ENCODE measurements around the gene GRXCR1.

The GRXCR1 gene

DNA sequence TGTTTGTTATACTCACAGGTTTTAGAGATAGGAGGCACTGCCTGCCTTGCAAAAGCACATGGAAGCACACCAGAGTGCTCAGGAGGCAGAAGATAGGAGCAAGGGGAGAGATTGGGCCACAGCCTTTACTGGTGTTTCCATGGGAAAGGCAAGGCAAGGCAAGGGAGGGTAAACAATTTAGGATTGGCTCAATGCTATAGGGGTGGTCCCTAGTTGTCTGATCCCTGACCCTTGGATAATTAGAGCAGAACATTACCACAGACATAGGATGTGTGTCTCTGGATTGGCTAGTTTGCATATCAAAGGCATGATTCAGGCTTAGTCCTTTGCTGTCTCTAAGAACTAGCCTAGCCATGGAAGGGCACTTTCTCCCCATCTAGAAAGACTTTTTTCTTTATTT, 36.1 kb downstream of the GRXCR1 start:
- Histone ChIP-seq H3K9me3 (ENCODE audit: insufficient read depth, low read depth, low read length) (no peaks in the 10 kb centered on the region), H3K36me3 (ENCODE audit: insufficient read depth, low read length) (no peaks in the 10 kb centered on the region), H3K4me3 (ENCODE audit: low read length) (no peak overlapping the region), H3K9ac (ENCODE audit: low read depth, low read length) (no peak overlapping the region), H3K27ac (ENCODE audit: low read depth, low read length) (no peak overlapping the region), H3K27me3 (ENCODE audit: insufficient read depth, low read length) (no peaks in the 10 kb centered on the region), H3K4me1 (ENCODE audit: insufficient read depth, low read length) (no peaks in the 10 kb centered on the region)

DNA sequence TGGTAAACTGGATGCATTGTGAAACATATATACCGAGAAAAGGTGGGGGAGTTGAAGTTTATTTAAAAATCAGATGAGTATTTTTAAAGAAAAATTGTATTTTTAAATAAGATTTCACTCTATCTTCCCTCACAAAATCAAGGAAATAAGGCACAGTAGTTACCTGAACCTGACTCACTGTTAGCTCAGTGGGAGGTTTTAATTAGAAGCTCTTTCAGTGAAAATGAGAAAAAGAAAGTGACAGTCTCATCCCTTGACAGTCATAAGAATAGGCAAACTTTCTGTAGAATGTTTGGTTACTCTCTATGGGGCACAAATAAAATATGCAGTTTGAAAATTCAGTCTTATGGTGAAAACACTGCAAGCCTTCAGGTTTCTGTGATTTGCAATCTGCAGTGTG, 49.7 kb downstream of the GRXCR1 start:
- H3K4me1 ChIP-seq (ENCODE audit: insufficient read depth, low read length): no peaks in the 10 kb centered on the region
- no peaks in the 10 kb centered on the region for H3K36me3 ChIP-seq (ENCODE audit: insufficient read depth, low read length)
- H3K27me3 ChIP-seq (ENCODE audit: insufficient read depth, low read length): no peaks in the 10 kb centered on the region
- H3K9ac ChIP-seq (ENCODE audit: low read depth, low read length): no peak overlapping the region
- 80% methylated on average over 1 of the region's 1 CpG for WGBS
- H3K27ac ChIP-seq (ENCODE audit: low read depth, low read length): no peak overlapping the region
- H3K9me3 ChIP-seq (ENCODE audit: insufficient read depth, low read depth, low read length): no peaks in the 10 kb centered on the region
- no peak overlapping the region for H3K4me3 ChIP-seq (ENCODE audit: low read length)

- Histone ChIP-seq H3K9me3 (ENCODE audit: insufficient read depth, low read depth, low read length) (no peaks in the 10 kb centered on the region), H3K27me3 (ENCODE audit: insufficient read depth, low read length) (no peaks in the 10 kb centered on the region), H3K36me3 (ENCODE audit: insufficient read depth, low read length) (no peaks in the 10 kb centered on the region), H3K9ac (ENCODE audit: low read depth, low read length) (no peak overlapping the region), H3K4me1 (ENCODE audit: insufficient read depth, low read length) (no peaks in the 10 kb centered on the region), H3K4me3 (ENCODE audit: low read length) (no peak overlapping the region), H3K27ac (ENCODE audit: low read depth, low read length) (no peak overlapping the region)
- WGBS: 94% methylated on average over 1 of the region's 2 CpGs
Observed at GRCh38 chr4:42945874-42946273, 53.4 kb downstream of the GRXCR1 start.

DNA sequence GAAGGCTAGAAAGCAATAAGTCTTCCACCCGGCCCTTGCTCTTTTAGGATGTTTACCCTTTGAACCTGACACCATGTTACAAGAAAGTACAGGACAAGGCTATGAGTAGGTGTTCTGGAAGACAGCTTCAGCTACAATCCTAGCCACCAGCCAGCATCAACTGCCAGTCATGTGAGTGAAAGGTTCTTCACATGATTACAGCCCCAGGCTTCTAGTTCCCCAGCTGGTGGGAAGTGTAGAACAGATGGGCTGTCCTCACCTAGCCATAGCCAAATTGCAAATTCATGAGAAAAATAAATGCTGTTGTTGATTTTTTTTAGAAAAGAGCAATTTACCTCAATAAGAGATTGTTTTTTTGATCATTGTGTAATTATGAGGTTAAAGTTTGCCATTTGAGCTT, 60.8 kb downstream of the GRXCR1 start:
- H3K36me3 ChIP-seq (ENCODE audit: insufficient read depth, low read length): no peaks in the 10 kb centered on the region
- peaks cover 2% of the 10 kb centered on the region; the same call in 1 of the 2 replicates for H3K9me3 ChIP-seq (ENCODE audit: insufficient read depth, low read depth, low read length)
- no peaks in the 10 kb centered on the region for H3K27me3 ChIP-seq (ENCODE audit: insufficient read depth, low read length)
- H3K27ac ChIP-seq (ENCODE audit: low read depth, low read length): no peak overlapping the region
- no peak overlapping the region for H3K4me3 ChIP-seq (ENCODE audit: low read length)
- no peak overlapping the region for H3K9ac ChIP-seq (ENCODE audit: low read depth, low read length)
- 100% methylated on average over 1 of the region's 1 CpG for WGBS
- no peaks in the 10 kb centered on the region for H3K4me1 ChIP-seq (ENCODE audit: insufficient read depth, low read length)

DNA sequence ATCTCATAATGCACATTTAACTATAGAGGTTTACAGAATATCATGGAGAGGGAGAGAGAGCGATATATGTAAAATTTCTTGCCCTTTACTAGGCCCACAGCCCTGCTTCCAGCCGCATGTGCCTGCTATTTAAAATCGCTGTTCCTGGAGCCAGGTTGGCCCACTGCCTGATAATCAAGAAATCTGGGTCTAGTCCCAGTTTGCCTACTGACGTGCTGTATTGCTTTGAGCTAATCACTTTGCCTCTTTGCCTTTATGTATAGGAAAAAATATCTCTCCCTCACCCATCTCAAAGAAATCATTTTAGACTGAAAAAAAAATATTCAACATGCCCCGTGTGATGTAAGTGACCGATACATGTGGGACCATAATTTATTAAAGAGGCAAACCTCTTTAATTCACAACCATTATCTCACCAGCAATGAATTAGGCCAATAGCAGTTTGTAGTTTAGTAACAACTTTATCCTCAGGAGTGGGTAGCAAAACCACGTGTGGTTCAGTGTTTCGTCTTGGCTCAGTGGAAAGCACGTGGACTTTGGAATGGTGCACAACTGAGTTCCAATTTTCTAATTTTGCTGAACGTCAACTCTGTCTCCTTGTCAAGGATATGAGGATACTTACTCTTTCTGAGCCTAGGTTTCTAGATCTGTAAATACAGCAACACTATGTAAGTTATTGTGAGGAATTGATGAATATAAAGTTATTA, 62.6 kb downstream of the GRXCR1 start:
- peaks cover 2% of the 10 kb centered on the region; the same call in 1 of the 2 replicates for H3K9me3 ChIP-seq (ENCODE audit: insufficient read depth, low read depth, low read length)
- H3K4me3 ChIP-seq (ENCODE audit: low read length): no peak overlapping the region
- no peaks in the 10 kb centered on the region for H3K27me3 ChIP-seq (ENCODE audit: insufficient read depth, low read length)
- no peaks in the 10 kb centered on the region for H3K4me1 ChIP-seq (ENCODE audit: insufficient read depth, low read length)
- no peak overlapping the region for H3K27ac ChIP-seq (ENCODE audit: low read depth, low read length)
- WGBS: 89% methylated on average over 10 of the region's 10 CpGs
- no peaks in the 10 kb centered on the region for H3K36me3 ChIP-seq (ENCODE audit: insufficient read depth, low read length)
- no peak overlapping the region for H3K9ac ChIP-seq (ENCODE audit: low read depth, low read length)

- no peaks in the 10 kb centered on the region for H3K36me3 ChIP-seq (ENCODE audit: insufficient read depth, low read length)
- WGBS: 87% methylated on average over 5 of the region's 5 CpGs
- H3K4me1 ChIP-seq (ENCODE audit: insufficient read depth, low read length): no peaks in the 10 kb centered on the region
- H3K4me3 ChIP-seq (ENCODE audit: low read length): no peak overlapping the region
- H3K27me3 ChIP-seq (ENCODE audit: insufficient read depth, low read length): no peaks in the 10 kb centered on the region
- H3K9me3 ChIP-seq (ENCODE audit: insufficient read depth, low read depth, low read length): peaks cover 2% of the 10 kb centered on the region; the same call in 1 of the 2 replicates
- no peak overlapping the region for H3K9ac ChIP-seq (ENCODE audit: low read depth, low read length)
- no peak overlapping the region for H3K27ac ChIP-seq (ENCODE audit: low read depth, low read length)
Observed at GRCh38 chr4:42955746-42956505, 63.4 kb downstream of the GRXCR1 start.

DNA sequence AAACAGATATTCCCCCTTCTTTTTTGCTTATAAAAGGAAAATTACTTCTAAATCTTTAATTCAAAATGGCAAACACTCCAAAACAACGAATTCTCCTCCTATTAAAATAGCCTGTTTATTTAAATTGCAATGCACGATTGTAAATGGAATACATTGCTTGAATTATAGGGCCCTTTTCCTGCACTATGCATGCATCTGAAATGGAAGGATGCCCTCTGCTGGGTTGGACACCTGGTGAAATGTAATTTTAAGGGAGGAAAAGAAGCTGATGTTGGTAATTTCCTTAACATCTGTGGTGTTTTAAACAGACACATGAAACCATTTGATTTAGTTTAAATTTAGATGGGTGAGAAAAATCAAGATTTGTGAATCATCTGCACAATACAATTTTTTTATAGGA, 72.8 kb downstream of the GRXCR1 start:
- WGBS: 58% methylated on average over 1 of the region's 2 CpGs
- Histone ChIP-seq H3K4me1 (ENCODE audit: insufficient read depth, low read length) (no peaks in the 10 kb centered on the region), H3K9me3 (ENCODE audit: insufficient read depth, low read depth, low read length) (peaks cover 12% of the 10 kb centered on the region; the same call in 1 of the 2 replicates), H3K4me3 (ENCODE audit: low read length) (no peak overlapping the region), H3K27ac (ENCODE audit: low read depth, low read length) (no peak overlapping the region), H3K27me3 (ENCODE audit: insufficient read depth, low read length) (no peaks in the 10 kb centered on the region), H3K9ac (ENCODE audit: low read depth, low read length) (no peak overlapping the region), H3K36me3 (ENCODE audit: insufficient read depth, low read length) (no peaks in the 10 kb centered on the region)

DNA sequence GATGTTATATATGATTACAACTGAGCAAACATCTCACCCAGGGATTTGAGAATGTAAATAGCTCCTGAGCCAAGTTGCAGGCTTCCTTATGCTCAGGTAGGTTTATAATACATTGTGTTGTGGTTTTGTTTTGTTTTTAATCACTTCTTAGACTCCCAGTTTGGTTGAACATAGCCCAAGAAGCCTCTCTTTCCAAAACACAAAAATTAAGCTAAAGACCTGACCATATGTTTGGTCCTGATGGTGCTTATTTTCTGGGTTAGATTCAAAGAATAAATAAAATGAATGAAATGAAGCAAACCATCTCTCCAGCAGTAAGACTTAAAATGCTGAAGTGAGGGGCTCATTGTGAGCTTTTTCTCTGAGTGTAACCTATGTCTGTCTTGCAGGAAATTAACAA, 93.5 kb downstream of the GRXCR1 start:
- no peaks in the 10 kb centered on the region for H3K4me1 ChIP-seq (ENCODE audit: insufficient read depth, low read length)
- H3K27me3 ChIP-seq (ENCODE audit: insufficient read depth, low read length): no peaks in the 10 kb centered on the region
- H3K27ac ChIP-seq (ENCODE audit: low read depth, low read length): no peak overlapping the region
- no peak overlapping the region for H3K4me3 ChIP-seq (ENCODE audit: low read length)
- H3K9ac ChIP-seq (ENCODE audit: low read depth, low read length): no peak overlapping the region
- H3K9me3 ChIP-seq (ENCODE audit: insufficient read depth, low read depth, low read length): peaks cover 12% of the 10 kb centered on the region
- no peaks in the 10 kb centered on the region for H3K36me3 ChIP-seq (ENCODE audit: insufficient read depth, low read length)

- 62% methylated on average over 4 of the region's 6 CpGs for WGBS
- Histone ChIP-seq H3K4me3 (ENCODE audit: low read length) (no peak overlapping the region), H3K9ac (ENCODE audit: low read depth, low read length) (no peak overlapping the region), H3K27ac (ENCODE audit: low read depth, low read length) (no peak overlapping the region), H3K4me1 (ENCODE audit: insufficient read depth, low read length) (peaks cover 3% of the 10 kb centered on the region; the same call in 1 of the 2 replicates), H3K9me3 (ENCODE audit: insufficient read depth, low read depth, low read length) (peaks cover 6% of the 10 kb centered on the region), H3K27me3 (ENCODE audit: insufficient read depth, low read length) (no peaks in the 10 kb centered on the region), H3K36me3 (ENCODE audit: insufficient read depth, low read length) (no peaks in the 10 kb centered on the region)
Observed at GRCh38 chr4:42995343-42995944, 102.9 kb downstream of the GRXCR1 start.

DNA sequence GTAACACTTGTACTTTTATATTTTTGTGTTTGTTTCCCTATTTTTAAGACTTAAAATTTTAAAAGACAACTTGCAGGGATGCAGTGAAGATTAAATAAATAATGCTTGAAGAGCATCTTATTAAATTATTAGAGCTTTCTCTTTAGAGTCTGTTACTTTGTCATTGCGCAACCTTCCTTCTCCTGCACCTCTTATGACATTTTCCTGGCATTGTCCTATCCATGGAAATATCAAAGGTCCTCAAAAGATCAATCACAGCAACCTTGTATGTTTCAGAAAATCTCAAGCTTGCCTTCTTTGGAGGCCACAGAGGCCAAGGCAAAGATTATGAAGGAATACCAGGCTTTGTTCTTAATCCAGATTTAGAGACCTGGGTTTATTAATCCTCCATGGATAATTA, 116.3 kb downstream of the GRXCR1 start:
- Histone ChIP-seq H3K4me1 (ENCODE audit: insufficient read depth, low read length) (no peaks in the 10 kb centered on the region), H3K27ac (ENCODE audit: low read depth, low read length) (no peak overlapping the region), H3K36me3 (ENCODE audit: insufficient read depth, low read length) (no peaks in the 10 kb centered on the region), H3K9me3 (ENCODE audit: insufficient read depth, low read depth, low read length) (peaks cover 34% of the 10 kb centered on the region), H3K9ac (ENCODE audit: low read depth, low read length) (no peak overlapping the region), H3K27me3 (ENCODE audit: insufficient read depth, low read length) (no peaks in the 10 kb centered on the region), H3K4me3 (ENCODE audit: low read length) (no peak overlapping the region)
- 93% methylated on average over 1 of the region's 1 CpG for WGBS

GRCh38 chr4:43014256-43014655, 121.7 kb downstream of the GRXCR1 start:
- Histone ChIP-seq H3K27ac (ENCODE audit: low read depth, low read length) (no peak overlapping the region), H3K36me3 (ENCODE audit: insufficient read depth, low read length) (no peaks in the 10 kb centered on the region), H3K4me3 (ENCODE audit: low read length) (no peak overlapping the region), H3K9me3 (ENCODE audit: insufficient read depth, low read depth, low read length) (no peaks in the 10 kb centered on the region), H3K27me3 (ENCODE audit: insufficient read depth, low read length) (no peaks in the 10 kb centered on the region), H3K4me1 (ENCODE audit: insufficient read depth, low read length) (no peaks in the 10 kb centered on the region), H3K9ac (ENCODE audit: low read depth, low read length) (no peak overlapping the region)
- 95% methylated on average over 4 of the region's 4 CpGs for WGBS
